HG02759 (cell line): ENCODE results near the gene MUC5B.
"Not testable (repeated sequence)": the region's sequence is repeated elsewhere in the genome, so short reads cannot be mapped to it uniquely, and the experiment has no call there.

Experiments
- ATAC-seq: cut with Tn5 transposase; IDR thresholded peaks from one replicate; pipeline ENCODE4 v1.9.1; 2021; ENCODE audit warnings: mild to moderate bottlenecking, moderate library complexity; ENCODE audit not compliant: unreplicated experiment

The MUC5B gene

DNA sequence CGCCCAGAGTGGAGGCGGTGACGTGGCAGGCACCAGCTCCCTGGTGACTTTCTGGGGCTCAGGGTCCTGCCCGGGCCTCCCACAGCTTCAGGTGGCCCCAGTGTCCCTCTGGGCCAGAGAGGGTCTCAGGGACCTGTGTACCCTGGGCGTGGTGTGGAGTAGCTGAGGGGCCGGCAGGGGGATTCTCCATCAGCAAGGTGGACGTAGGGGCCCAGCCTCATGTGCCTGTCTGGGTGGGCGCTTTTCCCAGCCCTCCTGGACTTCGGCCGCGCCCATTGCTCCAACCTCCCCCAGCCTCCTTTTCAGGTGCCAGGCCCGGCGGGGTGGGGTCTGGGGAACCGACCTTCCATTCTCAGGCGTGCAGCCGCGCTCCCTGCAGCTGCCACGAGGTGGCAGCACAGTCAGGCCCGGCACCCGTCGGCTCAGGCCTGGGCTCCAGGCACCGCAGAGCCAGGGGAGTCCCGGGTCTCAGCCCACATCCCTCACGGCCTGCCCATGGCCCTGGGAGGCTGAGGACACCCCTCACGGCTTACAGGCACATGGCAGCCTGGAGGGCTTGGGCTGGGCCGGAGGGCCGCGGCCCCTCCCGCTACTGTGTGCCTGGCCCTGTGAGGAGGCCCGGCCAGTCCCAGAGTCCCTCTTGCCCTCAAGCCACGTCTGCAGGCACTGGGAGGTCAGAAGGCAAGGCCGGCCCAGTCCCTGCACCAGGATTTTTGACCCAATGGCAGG, 19.9 kb upstream of the MUC5B start:
- peak; percentile 48 for ATAC-seq

DNA sequence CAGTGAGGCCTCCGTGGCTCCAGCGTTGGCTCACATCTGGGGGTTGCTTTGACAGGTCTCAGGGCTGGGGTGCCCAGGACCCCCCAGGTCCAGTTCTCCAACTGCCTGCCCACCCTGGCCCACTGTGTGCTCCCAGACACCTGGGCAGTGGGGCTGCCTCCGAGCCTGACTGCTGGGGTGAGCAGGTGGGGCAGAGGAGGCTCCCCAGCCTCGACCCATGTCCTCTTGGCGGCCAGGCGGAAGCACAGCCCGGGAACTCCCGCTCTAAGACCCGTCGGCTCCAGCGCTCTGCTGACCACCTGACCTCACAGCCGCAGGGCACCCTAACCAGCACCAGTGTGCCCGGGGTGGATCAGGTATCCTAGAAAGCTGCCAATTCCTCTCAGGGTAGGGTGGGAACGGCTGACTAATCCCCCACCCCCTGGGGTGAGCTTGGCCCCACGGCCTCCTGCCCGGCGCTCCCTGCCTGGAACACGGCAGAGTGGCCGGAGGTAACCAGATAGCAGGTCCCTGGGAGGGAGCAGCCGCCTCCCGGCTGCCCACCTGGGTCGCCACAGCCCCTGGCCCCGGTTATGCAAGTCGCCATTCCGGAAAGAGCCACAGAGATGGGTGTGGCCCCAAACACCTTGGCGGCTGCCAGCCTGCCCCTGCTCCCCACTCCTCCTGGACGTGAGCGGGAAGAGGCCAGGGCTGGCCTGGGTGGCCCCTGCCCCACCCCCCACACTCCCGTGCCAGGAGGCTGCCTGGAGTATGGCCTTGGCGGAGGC, 19.2 kb upstream of the MUC5B start:
- no peak for ATAC-seq

DNA sequence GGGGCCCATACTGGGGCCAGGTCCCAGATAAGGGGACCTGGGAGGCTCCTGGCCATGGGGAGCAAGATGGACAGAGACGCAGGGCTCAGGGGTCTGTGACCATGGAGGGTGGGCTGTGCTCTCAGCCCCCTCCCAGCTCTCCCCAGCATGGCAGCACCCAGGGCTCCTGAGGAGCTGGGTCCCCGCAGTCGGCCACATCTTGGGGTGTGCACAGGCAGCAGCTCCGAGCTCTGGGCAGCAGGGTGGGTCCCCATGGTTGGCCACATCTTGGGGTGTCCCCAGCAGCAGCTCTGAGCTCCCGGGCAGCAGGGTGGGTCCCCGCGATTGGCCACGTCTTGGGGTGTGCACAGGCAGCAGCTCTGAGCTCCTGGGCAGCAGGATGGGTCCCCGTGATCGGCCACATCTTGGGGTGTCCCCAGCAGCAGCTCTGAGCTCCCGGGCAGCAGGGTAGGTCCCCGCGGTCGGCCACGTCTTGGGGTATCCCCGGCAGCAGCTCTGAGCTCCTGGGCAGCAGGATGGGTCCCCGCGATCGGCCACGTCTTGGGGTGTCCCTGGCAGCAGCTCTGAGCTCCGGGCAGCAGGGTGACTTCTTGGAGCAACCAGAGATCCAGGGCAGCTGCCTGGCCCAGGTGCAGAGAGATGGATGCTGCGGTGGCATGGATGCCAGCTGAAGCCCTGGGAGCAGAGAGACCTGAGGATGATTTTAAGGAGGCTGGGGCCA, 18.3 kb upstream of the MUC5B start:
- no peak for ATAC-seq

DNA sequence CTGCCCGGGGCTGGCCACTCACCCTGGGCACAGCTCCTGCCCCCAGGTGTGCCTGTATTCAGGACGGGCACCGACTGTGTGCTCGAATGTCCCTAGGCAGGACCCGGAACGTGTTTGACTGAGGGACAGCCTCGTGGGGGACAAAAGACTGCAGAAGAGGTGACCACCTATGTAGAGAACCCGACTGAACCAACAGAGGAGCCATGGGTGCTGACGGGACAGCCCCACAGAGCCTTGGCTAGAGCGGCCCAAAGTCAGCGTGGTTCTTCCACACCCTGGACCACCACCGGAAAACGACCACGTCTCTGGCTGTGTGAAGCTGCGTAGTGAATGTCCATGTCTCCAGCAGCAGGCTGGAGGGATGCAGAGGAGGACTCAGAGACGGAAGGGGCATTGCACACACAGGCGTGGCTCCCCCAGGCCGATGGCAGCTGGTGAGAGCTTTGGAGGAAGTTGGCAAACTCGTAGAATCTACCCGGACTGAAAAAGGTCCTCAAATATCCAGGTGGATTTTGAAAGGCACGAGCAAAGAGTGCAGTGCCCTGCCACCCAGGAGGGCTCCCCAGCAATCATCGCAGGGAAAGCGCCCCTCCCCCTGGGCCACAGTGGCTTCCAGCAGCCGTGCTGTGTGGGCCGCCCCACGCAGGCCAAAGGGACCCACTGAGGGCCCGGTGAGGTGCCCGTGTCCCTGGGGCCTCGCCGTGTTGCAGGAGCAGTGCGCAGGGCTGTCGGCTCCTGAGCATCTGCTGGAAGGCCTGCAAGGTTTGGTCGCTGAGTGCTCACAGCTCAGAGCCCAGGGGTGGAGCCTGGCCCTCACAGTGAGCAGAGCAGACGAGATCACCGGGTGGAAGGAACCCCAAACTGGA, 17.5 kb upstream of the MUC5B start:
- ATAC-seq: no peak

DNA sequence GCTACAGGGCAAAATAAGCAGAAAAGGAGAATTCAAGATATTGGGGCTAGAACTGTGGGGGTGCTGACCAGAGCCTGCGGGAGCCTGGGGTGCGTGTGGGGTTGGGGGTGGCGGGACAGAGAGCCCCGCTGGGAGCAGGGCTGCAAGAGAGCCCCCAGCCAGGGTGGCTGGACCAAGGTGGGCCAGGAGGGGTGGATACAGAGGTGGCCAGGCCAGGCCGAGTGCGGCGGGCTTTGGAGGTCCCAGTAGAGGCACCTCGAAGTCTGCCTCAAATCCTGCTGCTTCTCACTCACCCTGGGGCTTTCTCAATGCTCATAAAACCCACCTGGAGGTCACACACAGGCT, 16.9 kb upstream of the MUC5B start:
- no peak for ATAC-seq

DNA sequence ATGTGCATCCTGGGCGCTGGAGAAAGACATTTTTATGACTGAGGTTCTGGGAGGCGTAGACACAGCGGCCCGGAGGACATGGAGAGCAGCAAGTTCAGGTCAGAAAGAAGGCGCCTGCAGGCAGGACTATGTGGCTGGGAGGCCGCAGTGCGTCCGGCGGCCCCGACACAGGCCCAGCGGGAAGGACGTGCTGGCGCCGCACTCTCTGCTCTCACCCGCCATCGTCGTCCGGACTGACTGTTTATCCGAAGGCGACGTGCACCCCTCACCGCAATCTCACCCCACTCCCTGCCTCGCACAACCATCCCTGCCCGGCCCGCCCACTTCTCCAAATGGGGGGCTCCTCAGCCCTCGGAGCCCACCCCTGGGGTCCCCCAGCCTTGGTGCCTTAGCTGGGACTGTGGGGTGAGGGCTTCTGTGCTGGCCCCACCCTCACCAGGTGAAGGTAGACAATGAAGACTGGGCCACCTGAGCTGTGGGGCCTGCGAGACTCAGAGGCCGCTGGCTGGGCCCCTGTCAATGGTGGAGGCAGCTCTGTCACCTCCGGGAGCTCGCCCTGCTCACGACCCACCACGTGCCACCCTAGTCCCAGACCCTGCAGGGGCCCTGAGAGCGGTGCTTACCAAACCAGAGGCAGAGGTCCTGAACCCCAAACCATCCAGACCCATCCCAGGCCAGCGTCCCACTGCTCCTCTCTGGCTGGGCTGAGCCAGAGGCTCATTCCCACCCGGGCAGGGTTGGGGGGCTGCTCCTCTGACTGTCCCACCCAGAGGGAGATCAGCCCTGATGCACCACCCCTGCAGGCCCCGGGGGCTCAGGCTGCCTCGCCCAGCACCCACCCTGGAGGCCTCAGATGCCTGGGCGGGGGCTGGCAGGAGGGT, 16.2 kb upstream of the MUC5B start:
- no peak for ATAC-seq

DNA sequence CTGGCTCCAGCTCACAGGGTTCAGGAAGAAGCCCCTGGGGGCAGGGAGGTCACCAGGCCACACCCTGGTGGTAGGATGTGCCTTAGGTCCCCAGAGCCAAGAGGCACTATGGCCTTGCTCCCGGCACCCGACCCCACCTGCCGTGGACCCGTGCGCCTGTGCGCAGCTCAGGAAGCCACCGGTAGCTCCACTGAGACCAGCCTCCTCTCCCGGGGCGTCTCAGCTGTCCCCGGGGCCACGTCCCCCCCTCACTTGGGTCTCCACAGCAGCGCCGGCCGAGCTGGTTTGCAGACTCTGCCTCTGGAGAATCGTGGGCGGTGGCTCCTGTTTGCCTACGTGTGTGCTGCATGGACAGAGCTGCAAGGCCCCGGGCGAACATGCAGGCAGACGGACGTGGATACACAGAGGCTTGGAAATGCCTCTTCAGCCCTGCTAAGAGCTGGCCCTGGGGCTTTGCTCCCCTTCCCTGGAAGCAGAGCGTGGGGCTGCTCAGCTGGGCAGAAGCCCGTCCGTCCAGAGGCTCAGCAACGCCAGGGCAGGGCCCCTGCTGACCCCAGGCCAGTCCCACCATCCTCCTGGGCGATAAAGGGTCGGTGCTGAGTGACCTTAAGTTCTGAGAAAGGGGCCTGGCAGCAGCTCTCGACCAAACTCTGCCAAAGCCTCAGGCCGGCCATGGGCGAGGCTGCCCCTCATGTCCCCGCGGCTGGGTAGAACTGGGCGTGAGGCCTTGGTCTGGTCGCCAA, 15.3 kb upstream of the MUC5B start:
- no peak for ATAC-seq

DNA sequence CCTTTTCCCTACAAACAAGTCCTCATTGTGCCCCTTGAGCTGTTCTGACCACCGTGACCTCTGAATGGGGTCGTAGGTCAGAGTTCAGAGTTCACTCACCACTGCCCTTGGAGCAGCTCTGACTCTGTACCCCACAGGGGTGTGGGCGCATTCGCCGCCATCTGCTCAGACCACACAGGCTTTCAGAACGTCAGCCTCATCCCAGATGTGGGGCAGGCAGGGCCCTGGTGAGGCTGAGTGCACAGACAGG, 14.8 kb upstream of the MUC5B start:
- ATAC-seq: no peak

DNA sequence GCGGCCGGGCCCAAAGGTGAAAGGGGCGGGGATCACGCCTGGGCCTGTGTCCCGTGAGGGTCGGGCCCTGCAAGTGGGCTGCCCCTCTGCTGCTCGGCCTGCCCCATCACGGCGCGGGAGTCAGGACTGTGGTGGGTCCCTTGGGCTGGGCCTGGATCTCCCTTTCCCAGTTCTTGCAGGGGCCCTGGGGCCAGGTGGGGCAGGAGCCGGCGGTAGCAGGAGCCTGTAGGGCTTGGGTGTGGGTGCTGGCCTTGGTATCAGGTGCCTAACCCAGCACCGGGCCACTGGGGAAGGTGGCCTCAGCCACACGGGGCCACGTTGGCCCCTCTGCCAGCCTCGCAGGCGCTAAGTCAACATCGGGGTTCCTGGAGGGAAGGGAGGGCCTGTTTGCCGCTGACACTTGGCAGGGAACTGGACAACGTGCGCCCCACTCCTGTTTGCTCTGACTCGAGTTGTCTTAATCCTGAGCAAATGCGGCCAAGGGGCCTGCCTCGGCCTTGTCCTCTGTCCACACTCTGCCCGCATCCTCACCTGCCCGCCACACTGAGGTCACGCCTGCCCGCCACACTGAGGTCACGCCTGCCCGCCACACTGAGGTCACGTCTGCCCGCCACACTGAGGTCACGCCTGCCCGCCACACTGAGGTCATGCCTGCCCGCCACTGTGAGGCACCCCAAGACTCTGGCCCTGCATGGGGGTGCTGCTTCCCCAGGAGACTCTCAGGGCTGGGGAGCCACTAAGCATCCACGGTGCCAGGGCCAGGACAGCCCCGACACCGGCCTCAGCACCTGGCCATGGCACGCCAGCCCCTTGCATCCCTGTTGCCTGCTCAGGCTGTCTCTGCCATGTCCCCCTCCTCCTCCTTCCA, 14.2 kb upstream of the MUC5B start:
- ATAC-seq: no peak

DNA sequence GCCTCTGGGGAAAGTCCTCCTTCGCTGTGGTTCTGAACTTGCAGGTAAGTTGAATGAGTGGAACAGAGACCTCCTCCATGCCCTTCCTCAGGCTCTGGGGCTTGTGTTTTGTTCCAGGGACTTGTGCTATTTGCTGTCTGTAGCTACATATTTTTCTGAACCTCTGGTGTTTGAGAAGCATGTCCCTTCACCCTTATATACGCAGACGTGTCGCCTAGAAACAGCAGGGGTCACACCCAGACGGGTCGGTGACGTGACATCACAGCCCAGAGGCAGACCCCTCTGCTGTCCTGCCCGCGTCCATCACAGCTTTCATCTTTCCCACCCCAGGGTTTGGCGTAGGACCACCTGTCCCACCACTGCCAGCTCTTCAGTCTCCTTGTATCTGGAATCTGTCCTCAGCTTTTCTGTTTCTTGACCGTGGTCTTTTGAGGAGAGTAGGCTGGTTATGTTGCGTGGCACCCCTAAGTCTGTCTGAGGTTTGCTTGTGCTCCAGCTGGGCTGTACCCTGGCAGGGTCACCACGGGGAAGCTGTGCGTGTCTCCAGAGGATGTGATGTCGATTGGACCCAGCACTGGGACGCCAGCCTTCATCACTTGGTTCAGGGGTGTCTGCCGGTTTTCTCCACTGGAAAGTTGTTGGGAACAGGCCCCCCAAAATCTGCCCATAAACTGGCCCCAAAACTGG, 13.4 kb upstream of the MUC5B start:
- no peak for ATAC-seq

DNA sequence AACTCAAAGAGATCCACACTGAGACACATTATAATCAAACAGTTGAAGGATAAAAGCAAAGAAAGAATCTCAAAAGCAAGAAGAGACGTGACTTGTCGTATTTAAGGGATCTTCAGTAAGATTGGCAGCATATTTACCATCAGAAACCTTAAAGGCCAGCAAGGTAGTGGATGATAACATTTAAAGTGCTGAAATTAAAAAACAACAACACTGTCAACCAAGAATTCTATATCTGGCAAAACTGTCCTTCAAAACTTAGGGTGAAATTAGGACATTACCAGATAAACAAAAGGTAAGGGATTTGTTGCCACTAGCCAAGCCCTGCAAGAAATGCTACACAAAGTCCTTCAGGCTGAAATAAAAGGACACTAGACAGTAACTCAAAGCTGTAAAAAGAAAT, 11.0 kb upstream of the MUC5B start:
- no peak for ATAC-seq

DNA sequence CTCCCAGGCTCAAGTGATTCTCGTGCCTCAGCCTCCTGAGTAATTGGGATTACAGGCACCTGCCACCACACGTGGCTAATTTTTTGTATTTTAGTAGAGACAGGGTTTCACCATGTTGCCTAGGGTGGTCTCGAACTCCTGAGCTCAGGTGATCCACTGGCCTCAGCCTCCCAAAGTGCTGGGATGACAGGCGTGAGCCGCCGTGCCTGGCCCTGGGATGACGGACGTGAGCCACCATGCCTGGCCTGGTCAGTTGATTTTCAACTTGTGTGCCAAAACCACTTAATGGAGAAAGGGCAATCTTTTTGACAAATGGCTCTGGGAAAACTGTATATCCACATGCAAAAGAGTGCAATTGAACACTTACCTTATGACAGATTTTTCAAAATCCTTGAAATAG, 7.0 kb upstream of the MUC5B start:
- not testable (repeated sequence) for ATAC-seq

DNA sequence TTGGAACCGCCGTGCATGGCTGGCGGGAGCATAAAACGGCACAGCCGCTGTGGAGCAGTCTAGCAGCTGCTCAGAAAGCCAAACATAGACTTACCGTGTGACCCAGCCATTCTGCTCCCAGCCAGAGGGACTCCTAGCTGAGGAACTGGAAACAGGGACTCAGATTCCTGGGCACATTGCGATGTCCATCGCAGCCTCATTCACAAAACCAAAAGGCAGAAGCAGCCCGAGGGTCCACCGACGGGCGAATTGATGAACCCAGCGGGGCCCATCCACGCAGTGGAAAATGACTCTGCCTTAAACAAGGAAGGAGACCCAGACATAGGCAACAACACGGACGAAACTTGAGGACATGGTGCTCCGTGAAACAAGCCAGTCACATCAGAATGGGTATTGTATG, 5.7 kb upstream of the MUC5B start:
- ATAC-seq: no peak

DNA sequence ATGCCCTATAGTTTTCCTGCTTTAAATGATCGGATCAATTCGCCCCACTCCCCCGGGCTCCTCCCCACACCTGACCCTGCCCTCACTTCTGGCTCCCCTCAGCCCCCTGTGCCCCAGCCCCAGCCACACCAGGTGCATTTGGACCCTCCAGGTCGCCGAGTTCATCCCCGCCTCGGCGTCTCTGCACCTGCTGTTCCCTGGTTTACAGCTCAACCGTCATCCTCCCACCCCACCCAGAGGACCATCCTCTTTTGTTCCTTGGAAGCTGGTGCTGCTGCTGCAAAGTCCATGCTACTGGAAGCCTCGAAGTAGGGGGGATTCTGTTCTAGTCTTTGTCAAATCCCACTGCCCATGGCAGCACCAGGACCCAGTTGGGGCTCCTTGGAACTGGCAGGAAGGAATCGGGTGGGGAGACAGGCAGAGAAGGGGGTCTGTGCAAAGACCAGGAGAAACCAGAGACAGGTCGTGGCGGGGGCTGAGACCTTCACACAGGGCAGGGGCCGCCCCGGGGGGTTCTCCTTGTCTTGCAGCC, 4.5 kb upstream of the MUC5B start:
- no peak for ATAC-seq

DNA sequence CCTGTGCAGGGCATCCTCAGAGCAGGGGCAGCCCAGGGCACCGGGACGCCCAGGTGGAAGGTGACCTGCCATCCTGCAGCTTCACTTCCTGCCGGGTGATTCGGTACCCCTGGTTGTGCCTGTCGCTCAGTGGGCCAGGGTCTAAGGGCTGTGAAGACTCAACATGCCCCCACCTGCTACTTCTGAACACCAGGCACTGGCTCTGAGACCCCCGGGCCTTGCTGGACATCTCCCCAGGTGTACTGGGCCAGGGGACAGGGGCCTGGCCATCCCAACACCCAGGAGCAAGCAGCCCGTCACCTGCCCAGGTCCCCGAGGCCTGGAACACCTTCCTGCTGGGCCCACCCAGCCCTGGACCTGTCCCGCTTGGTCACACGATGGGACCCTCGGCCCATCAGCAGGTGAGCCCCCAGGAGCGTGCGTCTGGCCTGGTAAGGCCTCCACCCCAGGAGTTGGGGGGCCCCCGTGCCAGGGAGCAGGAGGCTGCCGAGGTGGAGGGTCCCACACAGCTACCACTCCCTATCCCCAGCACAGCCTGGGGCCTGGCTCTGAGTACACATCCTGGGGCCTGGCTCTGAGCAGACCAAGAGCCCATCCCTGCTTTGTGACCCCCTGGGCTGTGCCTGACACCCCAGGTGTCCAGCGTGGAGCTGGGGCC, 3.9 kb upstream of the MUC5B start:
- no peak for ATAC-seq

DNA sequence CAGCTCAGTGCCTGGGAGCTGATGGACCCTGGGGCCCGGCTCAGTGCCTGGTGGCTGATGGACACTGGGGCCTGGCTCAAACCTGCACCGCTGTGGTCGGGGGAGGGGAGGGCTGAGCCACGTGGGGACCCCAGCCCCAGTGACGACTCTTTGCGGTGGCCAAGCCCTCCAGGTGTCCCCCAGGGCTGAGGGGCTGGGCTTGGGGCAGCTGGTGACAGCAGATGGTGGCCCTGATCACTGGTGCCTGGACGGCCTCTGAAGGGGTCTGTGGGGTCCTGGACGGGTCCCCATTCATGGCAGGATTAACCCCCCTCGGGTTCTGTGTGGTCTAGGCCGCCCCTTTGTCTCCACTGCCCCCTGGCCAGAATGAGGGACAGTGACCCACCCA, 3.4 kb upstream of the MUC5B start:
- no peak for ATAC-seq
